HCT116 (cell line): Measurements from ENCODE around the gene RIMBP2. TPM values are rescaled to one million over a fixed set of nuclear protein-coding genes. Genes with fewer than 3 reads are reported as not detected.

ENCODE experiments used
- ATAC-seq: fragments of 200-7000 bp; cut with Tn5 transposase; 2 replicates; pipeline ENCODE4 v1.9.1; 2020; ENCODE audit warnings: mild to moderate bottlenecking, moderate library complexity
- BruUV-seq: library from RNA; stranded (reverse); fragments of 400-500 nt; replicated peaks from 2 replicates; lab custom pipeline; 2021; lab: Mats Ljungman, UMichigan
- CTCF ChIA-PET: fragments of 300-600 bp; sonication (Branson Sonifier 250); formaldehyde crosslinking; loops from one replicate; lab custom pipeline; 2021; ENCODE audit warnings: antibody characterized with exemption; lab: Charles Lee
- POLR2A ChIA-PET: fragments of 300-600, 350-600 bp; sonication (Branson Sonifier 250); formaldehyde crosslinking; loops from one replicate; lab custom pipeline; 2021; ENCODE audit warnings: antibody characterized with exemption; lab: Charles Lee
- RAD21 ChIA-PET, 2 experiments: fragments of 300-600 bp; sonication (Branson Sonifier 250); formaldehyde crosslinking; loops; one replicate each; lab custom pipeline; 2023; ENCODE audit warnings: low total read pairs in 2 of 2; ENCODE audit not compliant: uncharacterized antibody in 2 of 2, unreplicated experiment in 2 of 2, low non-redundant PET in 1 of 2; lab: Charles Lee
- DNase-seq: peaks from one replicate; pipeline ENCODE4 v3.0.0-alpha.2; 2010; ENCODE audit warnings: low read depth, low spot score
- H2AFZ ChIP-seq: fragments of 200-600 bp; shearing (Covaris generic), sonication (generic); 2 replicates; pipeline ENCODE4 v1.6.1; 2017; ENCODE audit warnings: low read depth, mixed run types, mixed read lengths, antibody characterized with exemption, low read length; ENCODE audit not compliant: poor library complexity, severe bottlenecking
- H3K27ac ChIP-seq: 2 replicates; pipeline ENCODE4 v1.5.1; 2012; ENCODE audit warnings: low read depth, low read length
- H3K27me3 ChIP-seq: fragments of 200-600 bp; sonication (generic); 2 replicates; pipeline ENCODE4 v1.6.1; 2016; ENCODE audit warnings: mixed run types, low read length, mixed read lengths; ENCODE audit not compliant: insufficient read depth
- H3K36me3 ChIP-seq, 2 experiments: fragments of 200-500 bp in 1 of 2; fragments of 200-600 bp in 1 of 2; sonication (Bioruptor generic) in 1 of 2; sonication (generic) in 1 of 2; 2 replicates each; pipeline versions ENCODE4 v1.5.1 to v1.6.1; 2014 to 2016; ENCODE audit warnings: low read length in 2 of 2, inconsistent platforms in 1 of 2, mixed read lengths in 1 of 2, mixed run types in 1 of 2; ENCODE audit not compliant: insufficient read depth in 2 of 2, control insufficient read depth in 1 of 2
- H3K4me1 ChIP-seq, 2 experiments: fragments of 200-600 bp in 1 of 2; sonication (generic) in 1 of 2; 2 replicates each; pipeline versions ENCODE4 v1.5.1 to v1.6.1; 2012 to 2017; ENCODE audit warnings: low read length in 2 of 2, inconsistent platforms in 1 of 2, mild to moderate bottlenecking in 1 of 2, mixed read lengths in 1 of 2, mixed run types in 1 of 2, moderate library complexity in 1 of 2; ENCODE audit not compliant: insufficient read depth in 2 of 2, control insufficient read depth in 1 of 2
- H3K4me2 ChIP-seq: fragments of 200-600 bp; sonication (generic); 2 replicates; pipeline ENCODE4 v1.6.1; 2017; ENCODE audit warnings: mixed run types, low read length, mixed read lengths
- H3K4me3 ChIP-seq, 2 experiments: fragments of 200-600 bp in 1 of 2; sonication (generic) in 1 of 2; replicated peaks in 1 of 2; 2 replicates each; pipeline ENCODE4 v1.5.1; 2011 to 2016; ENCODE audit warnings: low read length in 2 of 2, control low read depth in 1 of 2, low read depth in 1 of 2, mild to moderate bottlenecking in 1 of 2, mixed read lengths in 1 of 2, mixed run types in 1 of 2
- H3K79me2 ChIP-seq: fragments of 200-600 bp; sonication (generic); 2 replicates; pipeline ENCODE4 v1.6.1; 2017; ENCODE audit warnings: mild to moderate bottlenecking, mixed run types, low read length, moderate library complexity, mixed read lengths; ENCODE audit not compliant: insufficient read depth
- H3K9ac ChIP-seq: fragments of 200-600 bp; sonication (generic); 2 replicates; pipeline ENCODE4 v1.6.1; 2016; ENCODE audit warnings: low read length, mixed read lengths
- H3K9me2 ChIP-seq: fragments of 200-600 bp; sonication (generic), shearing (Covaris generic); 2 replicates; pipeline ENCODE4 v1.6.1; 2017; ENCODE audit warnings: mixed run types, mild to moderate bottlenecking, moderate library complexity; ENCODE audit not compliant: insufficient read depth
- H3K9me3 ChIP-seq, 2 experiments: fragments of 200-500 bp in 1 of 2; fragments of 200-600 bp in 1 of 2; sonication (Bioruptor generic) in 1 of 2; sonication (generic) in 1 of 2; 2 replicates each; pipeline ENCODE4 v1.6.1; 2014 to 2017; ENCODE audit warnings: low read length in 2 of 2, mixed read lengths in 2 of 2, inconsistent platforms in 1 of 2, low read depth in 1 of 2, mild to moderate bottlenecking in 1 of 2, mixed run types in 1 of 2, moderate library complexity in 1 of 2; ENCODE audit not compliant: control insufficient read depth in 1 of 2, insufficient read depth in 1 of 2
- H4K20me1 ChIP-seq: fragments of 200-600 bp; sonication (generic), shearing (Covaris generic); 2 replicates; pipeline ENCODE4 v1.6.1; 2017; ENCODE audit warnings: mixed run types, mild to moderate bottlenecking, moderate library complexity; ENCODE audit not compliant: insufficient read depth
- ATF3 ChIP-seq: IDR thresholded peaks from 2 replicates; pipeline ENCODE4 v1.6.1; 2012
- CBX3 ChIP-seq: IDR thresholded peaks from 2 replicates; pipeline ENCODE4 v1.6.1; 2012; ENCODE audit warnings: low read depth
- CEBPB ChIP-seq: IDR thresholded peaks from 2 replicates; pipeline ENCODE4 v1.6.1; 2012; ENCODE audit warnings: low read depth
- EGR1 ChIP-seq: IDR thresholded peaks from 2 replicates; pipeline ENCODE4 v1.6.1; 2012; ENCODE audit warnings: low read depth
- ELF1 ChIP-seq: IDR thresholded peaks from 2 replicates; pipeline ENCODE4 v1.6.1; 2012; ENCODE audit warnings: low read depth, borderline replicate concordance
- EZH2phosphoT487 ChIP-seq: fragments of 200-600 bp; IDR thresholded peaks from 2 replicates; pipeline ENCODE4 v1.6.1; 2018; ENCODE audit warnings: antibody characterized with exemption, borderline replicate concordance
- FOSL1 ChIP-seq: IDR thresholded peaks from 2 replicates; pipeline ENCODE4 v1.6.1; 2012; ENCODE audit warnings: low read depth
- POLR2A ChIP-seq: IDR thresholded peaks from 2 replicates; pipeline ENCODE4 v1.7.0; 2011; ENCODE audit warnings: borderline replicate concordance; ENCODE audit not compliant: insufficient read depth, insufficient read length; ENCODE audit errors: extremely low read depth
- RAD21 ChIP-seq: IDR thresholded peaks from 2 replicates; pipeline ENCODE4 v1.6.1; 2012; ENCODE audit warnings: low read depth, mild to moderate bottlenecking
- SIN3A ChIP-seq: IDR thresholded peaks from 2 replicates; pipeline ENCODE4 v1.6.1; 2012; ENCODE audit warnings: low read depth
- SP1 ChIP-seq: IDR thresholded peaks from 2 replicates; pipeline ENCODE4 v1.6.1; 2012; ENCODE audit warnings: low read depth
- TCF7L2 ChIP-seq: IDR thresholded peaks from 2 replicates; pipeline ENCODE4 v1.7.0; 2011; ENCODE audit warnings: borderline replicate concordance, inconsistent platforms; ENCODE audit not compliant: insufficient read depth, insufficient read length; ENCODE audit errors: extremely low read depth
- ZFX ChIP-seq: fragments of 450-650 bp; IDR thresholded peaks from 2 replicates; pipeline ENCODE4 v1.6.1; 2017
- ZNF274 ChIP-seq: fragments of 200-500 bp; sonication (Bioruptor generic); IDR thresholded peaks from 2 replicates; pipeline ENCODE4 v1.6.1; 2014; ENCODE audit warnings: mild to moderate bottlenecking, low read depth, low read length, inconsistent platforms
- intact Hi-C: fragments of 100-400 bp; cut with micrococcal nuclease; formaldehyde crosslinking; loops from 2 replicates; pipeline ENCODE4 v1.10.0; 2022
- total RNA-seq: library from RNA; stranded (reverse); gene quantifications from one replicate; pipeline ENCODE4 v1.2.1, GENCODE V29; 2021; ENCODE audit not compliant: unreplicated experiment
- TF ChIP-seq, protein P1 (sequence below): IDR thresholded peaks from 2 replicates; pipeline ENCODE4 v1.6.1; 2012; ENCODE audit warnings: low read depth
- TF ChIP-seq, protein P2 (sequence below): IDR thresholded peaks from 2 replicates; pipeline ENCODE4 v1.6.1; 2012
- TF ChIP-seq, protein P3 (sequence below), 3 experiments: fragments of 200-600 bp in 1 of 3; sonication (generic) in 1 of 3; IDR thresholded peaks in 2 of 3; conservative IDR thresholded peaks in 1 of 3; 2 replicates each; pipeline ENCODE4 v1.5.1; 2012 to 2017; ENCODE audit warnings: low read depth in 2 of 3, low read length in 2 of 3, antibody characterized with exemption in 1 of 3, borderline replicate concordance in 1 of 3, control low read depth in 1 of 3, mild to moderate bottlenecking in 1 of 3, mixed read lengths in 1 of 3, mixed run types in 1 of 3, moderate library complexity in 1 of 3; ENCODE audit not compliant: insufficient read depth in 1 of 3

RIMBP2 gene
- total RNA-seq, 1 experiment from 2014 or later = not detected

DNA sequence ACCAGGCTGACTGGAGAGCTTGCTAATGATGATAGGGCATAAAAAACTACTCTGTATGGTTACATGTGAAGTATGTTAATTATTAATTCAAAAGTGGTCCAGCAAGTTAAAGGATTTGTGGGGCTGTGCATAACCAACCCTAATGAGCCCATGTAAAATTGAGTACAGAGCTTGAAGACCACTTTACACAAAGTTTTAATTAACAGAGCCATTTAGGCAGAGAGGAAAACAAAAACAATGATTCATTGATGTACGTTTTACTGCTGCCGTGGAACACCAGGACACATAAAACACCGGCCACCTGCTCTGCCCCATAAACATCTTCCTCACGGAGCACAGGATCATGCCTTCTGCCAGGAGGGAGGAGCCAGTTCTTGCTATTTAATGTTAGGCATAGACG lies 83.5 kb downstream of the RIMBP2 start:
- RAD21 ChIA-PET = no interaction called here
- no peak for DNase-seq
- CTCF ChIA-PET = no interaction called here

More for the DNA sequence above, 83.5 kb downstream of the RIMBP2 start:
- TF ChIP-seq TCF7L2 (no peak), SP1 (no peak), EZH2phosphoT487 (no peak), RAD21 (no peak), FOSL1 (no peak), SIN3A (no peak), ZNF274 (no peak), ATF3 (no peak), CBX3 (no peak), EGR1 (no peak), ZFX (no peak), CEBPB (no peak), POLR2A (no peak), ELF1 (no peak)
- TF ChIP-seq, protein P1, sequence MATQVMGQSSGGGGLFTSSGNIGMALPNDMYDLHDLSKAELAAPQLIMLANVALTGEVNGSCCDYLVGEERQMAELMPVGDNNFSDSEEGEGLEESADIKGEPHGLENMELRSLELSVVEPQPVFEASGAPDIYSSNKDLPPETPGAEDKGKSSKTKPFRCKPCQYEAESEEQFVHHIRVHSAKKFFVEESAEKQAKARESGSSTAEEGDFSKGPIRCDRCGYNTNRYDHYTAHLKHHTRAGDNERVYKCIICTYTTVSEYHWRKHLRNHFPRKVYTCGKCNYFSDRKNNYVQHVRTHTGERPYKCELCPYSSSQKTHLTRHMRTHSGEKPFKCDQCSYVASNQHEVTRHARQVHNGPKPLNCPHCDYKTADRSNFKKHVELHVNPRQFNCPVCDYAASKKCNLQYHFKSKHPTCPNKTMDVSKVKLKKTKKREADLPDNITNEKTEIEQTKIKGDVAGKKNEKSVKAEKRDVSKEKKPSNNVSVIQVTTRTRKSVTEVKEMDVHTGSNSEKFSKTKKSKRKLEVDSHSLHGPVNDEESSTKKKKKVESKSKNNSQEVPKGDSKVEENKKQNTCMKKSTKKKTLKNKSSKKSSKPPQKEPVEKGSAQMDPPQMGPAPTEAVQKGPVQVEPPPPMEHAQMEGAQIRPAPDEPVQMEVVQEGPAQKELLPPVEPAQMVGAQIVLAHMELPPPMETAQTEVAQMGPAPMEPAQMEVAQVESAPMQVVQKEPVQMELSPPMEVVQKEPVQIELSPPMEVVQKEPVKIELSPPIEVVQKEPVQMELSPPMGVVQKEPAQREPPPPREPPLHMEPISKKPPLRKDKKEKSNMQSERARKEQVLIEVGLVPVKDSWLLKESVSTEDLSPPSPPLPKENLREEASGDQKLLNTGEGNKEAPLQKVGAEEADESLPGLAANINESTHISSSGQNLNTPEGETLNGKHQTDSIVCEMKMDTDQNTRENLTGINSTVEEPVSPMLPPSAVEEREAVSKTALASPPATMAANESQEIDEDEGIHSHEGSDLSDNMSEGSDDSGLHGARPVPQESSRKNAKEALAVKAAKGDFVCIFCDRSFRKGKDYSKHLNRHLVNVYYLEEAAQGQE = no peak
- TF ChIP-seq, protein P2, sequence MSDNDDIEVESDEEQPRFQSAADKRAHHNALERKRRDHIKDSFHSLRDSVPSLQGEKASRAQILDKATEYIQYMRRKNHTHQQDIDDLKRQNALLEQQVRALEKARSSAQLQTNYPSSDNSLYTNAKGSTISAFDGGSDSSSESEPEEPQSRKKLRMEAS = no peak
- TF ChIP-seq, protein P3, sequence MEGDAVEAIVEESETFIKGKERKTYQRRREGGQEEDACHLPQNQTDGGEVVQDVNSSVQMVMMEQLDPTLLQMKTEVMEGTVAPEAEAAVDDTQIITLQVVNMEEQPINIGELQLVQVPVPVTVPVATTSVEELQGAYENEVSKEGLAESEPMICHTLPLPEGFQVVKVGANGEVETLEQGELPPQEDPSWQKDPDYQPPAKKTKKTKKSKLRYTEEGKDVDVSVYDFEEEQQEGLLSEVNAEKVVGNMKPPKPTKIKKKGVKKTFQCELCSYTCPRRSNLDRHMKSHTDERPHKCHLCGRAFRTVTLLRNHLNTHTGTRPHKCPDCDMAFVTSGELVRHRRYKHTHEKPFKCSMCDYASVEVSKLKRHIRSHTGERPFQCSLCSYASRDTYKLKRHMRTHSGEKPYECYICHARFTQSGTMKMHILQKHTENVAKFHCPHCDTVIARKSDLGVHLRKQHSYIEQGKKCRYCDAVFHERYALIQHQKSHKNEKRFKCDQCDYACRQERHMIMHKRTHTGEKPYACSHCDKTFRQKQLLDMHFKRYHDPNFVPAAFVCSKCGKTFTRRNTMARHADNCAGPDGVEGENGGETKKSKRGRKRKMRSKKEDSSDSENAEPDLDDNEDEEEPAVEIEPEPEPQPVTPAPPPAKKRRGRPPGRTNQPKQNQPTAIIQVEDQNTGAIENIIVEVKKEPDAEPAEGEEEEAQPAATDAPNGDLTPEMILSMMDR (IDR thresholded peaks at IDR 0.05 in 2 of 3, conservative IDR thresholded peaks at IDR 0.05 in 1 of 3; ENCODE audit: borderline replicate concordance in 1 of 3, insufficient read depth in 1 of 3, low read depth in 2 of 3, low read length in 2 of 3) = no peak
- TF ChIP-seq, all 23 proteins: peak for 0
- Histone ChIP-seq H2AFZ (no peak overlapping the region), H3K9me3 (no peaks in the 10 kb centered on the region), H3K4me3 (no peak overlapping the region), H3K9me2 (no peaks in the 10 kb centered on the region), H3K4me2 (no peak overlapping the region), H4K20me1 (no peaks in the 10 kb centered on the region), H3K9ac (no peak overlapping the region), H3K36me3 (no peaks in the 10 kb centered on the region), H3K27me3 (peaks cover 55% of the 10 kb centered on the region), H3K4me1 (no peaks in the 10 kb centered on the region), H3K79me2 (no peaks in the 10 kb centered on the region), H3K27ac (no peak overlapping the region)
- intact Hi-C loops = no loop called here
- POLR2A ChIA-PET = no interaction called here
- no TSS peak for BruUV-seq
- ATAC-seq = no peak
